ENCODE results near the gene LMO7.

Gene LMO7

GRCh38 chr13:75700552-75700951 is 64.4 kb downstream of the LMO7 start:
- no CpG with 5 or more reads among the region's 2 CpGs for WGBS (ENCODE audit: extremely low coverage, insufficient coverage, low lambda C conversion rate)
- no peak overlapping the region for H2BK5ac ChIP-seq (ENCODE audit: low read length)

GRCh38 chr13:75702476-75702875 is 66.3 kb downstream of the LMO7 start:
- H2BK15ac ChIP-seq (replicated peaks; ENCODE audit: low read depth), result no peak overlapping the region
- no peak overlapping the region for H3K9ac ChIP-seq (ENCODE audit: low read length)
- H3K4ac ChIP-seq (ENCODE audit: low read depth, low read length), result no peak overlapping the region
- no peak overlapping the region for H4K5ac ChIP-seq (ENCODE audit: low read length)
- H3K79me2 ChIP-seq (ENCODE audit: control insufficient read depth, insufficient read depth, low read length), result no peaks in the 10 kb centered on the region
- no peak overlapping the region for H3K23ac ChIP-seq (ENCODE audit: low read length)
- no peak overlapping the region for H4K8ac ChIP-seq (ENCODE audit: low read depth, low read length)
- no peak overlapping the region for H3K56ac ChIP-seq (ENCODE audit: low read length)
- H3K36me3 ChIP-seq (ENCODE audit: control insufficient read depth, insufficient read depth, low read length), result no peaks in the 10 kb centered on the region
- no peak overlapping the region for H3K4me2 ChIP-seq (ENCODE audit: low read length)
- H2AK5ac ChIP-seq (ENCODE audit: low read length), result no peak overlapping the region
- H3K27me3 ChIP-seq (ENCODE audit: insufficient read depth, low read length, poor library complexity), result no peaks in the 10 kb centered on the region
- no peaks in the 10 kb centered on the region for H3K79me1 ChIP-seq (ENCODE audit: low read length)
- no peak overlapping the region for H3K18ac ChIP-seq (ENCODE audit: low read length)
- DNase-seq, result no peak
- H3K4me3 ChIP-seq (ENCODE audit: low read length), result no peak overlapping the region
- H2BK120ac ChIP-seq (ENCODE audit: low read depth, low read length), result no peak overlapping the region
- no peak overlapping the region for H3K27ac ChIP-seq (ENCODE audit: low read depth, low read length)
- H3K4me1 ChIP-seq (ENCODE audit: control insufficient read depth, low read depth, low read length), result peaks cover 3% of the 10 kb centered on the region
- H2BK5ac ChIP-seq (ENCODE audit: low read length), result no peak overlapping the region

More at GRCh38 chr13:75700552-75700951, 64.4 kb downstream of the LMO7 start:
- Histone ChIP-seq H3K36me3 (ENCODE audit: control insufficient read depth, insufficient read depth, low read length) (no peaks in the 10 kb centered on the region), H2BK120ac (ENCODE audit: low read depth, low read length) (no peak overlapping the region), H3K4me2 (ENCODE audit: low read length) (no peak overlapping the region), H2BK15ac (replicated peaks; ENCODE audit: low read depth) (no peak overlapping the region), H3K23ac (ENCODE audit: low read length) (no peak overlapping the region), H3K27ac (ENCODE audit: low read depth, low read length) (no peak overlapping the region), H3K4me3 (ENCODE audit: low read length) (no peak overlapping the region), H3K79me2 (ENCODE audit: control insufficient read depth, insufficient read depth, low read length) (no peaks in the 10 kb centered on the region), H3K4ac (ENCODE audit: low read depth, low read length) (no peak overlapping the region), H3K4me1 (ENCODE audit: control insufficient read depth, low read depth, low read length) (peaks cover 3% of the 10 kb centered on the region), H3K79me1 (ENCODE audit: low read length) (no peaks in the 10 kb centered on the region), H3K18ac (ENCODE audit: low read length) (no peak overlapping the region), H2AK5ac (ENCODE audit: low read length) (no peak overlapping the region), H3K9ac (ENCODE audit: low read length) (no peak overlapping the region), H4K8ac (ENCODE audit: low read depth, low read length) (no peak overlapping the region), H4K5ac (ENCODE audit: low read length) (no peak overlapping the region), H3K27me3 (ENCODE audit: insufficient read depth, low read length, poor library complexity) (no peaks in the 10 kb centered on the region), H3K56ac (ENCODE audit: low read length) (no peak overlapping the region)
- no peak for DNase-seq

- Histone ChIP-seq H2BK15ac (replicated peaks; ENCODE audit: low read depth) (no peak overlapping the region), H3K4me2 (ENCODE audit: low read length) (no peak overlapping the region), H3K4me1 (ENCODE audit: control insufficient read depth, low read depth, low read length) (peaks cover 3% of the 10 kb centered on the region), H2BK120ac (ENCODE audit: low read depth, low read length) (no peak overlapping the region), H3K56ac (ENCODE audit: low read length) (no peak overlapping the region), H3K23ac (ENCODE audit: low read length) (no peak overlapping the region), H2BK5ac (ENCODE audit: low read length) (no peak overlapping the region), H3K27ac (ENCODE audit: low read depth, low read length) (no peak overlapping the region), H3K9ac (ENCODE audit: low read length) (no peak overlapping the region), H3K18ac (ENCODE audit: low read length) (no peak overlapping the region), H3K27me3 (ENCODE audit: insufficient read depth, low read length, poor library complexity) (no peaks in the 10 kb centered on the region), H4K5ac (ENCODE audit: low read length) (no peak overlapping the region), H3K79me1 (ENCODE audit: low read length) (no peaks in the 10 kb centered on the region), H3K79me2 (ENCODE audit: control insufficient read depth, insufficient read depth, low read length) (no peaks in the 10 kb centered on the region), H4K8ac (ENCODE audit: low read depth, low read length) (no peak overlapping the region), H3K36me3 (ENCODE audit: control insufficient read depth, insufficient read depth, low read length) (no peaks in the 10 kb centered on the region), H3K4me3 (ENCODE audit: low read length) (no peak overlapping the region), H2AK5ac (ENCODE audit: low read length) (no peak overlapping the region), H3K4ac (ENCODE audit: low read depth, low read length) (no peak overlapping the region)
- DNase-seq, result no peak
- 100% methylated on average over 2 of the region's 2 CpGs for WGBS (ENCODE audit: extremely low coverage, insufficient coverage, low lambda C conversion rate)
Observed at GRCh38 chr13:75703769-75704168, 67.6 kb downstream of the LMO7 start.

GRCh38 chr13:75704194-75704926 is 68.2 kb downstream of the LMO7 start:
- WGBS (ENCODE audit: extremely low coverage, insufficient coverage, low lambda C conversion rate), result no CpG with 5 or more reads among the region's 7 CpGs
- no peak for DNase-seq
- H3K4ac ChIP-seq (ENCODE audit: low read depth, low read length), result no peak overlapping the region
- H2BK5ac ChIP-seq (ENCODE audit: low read length), result no peak overlapping the region
- H3K27me3 ChIP-seq (ENCODE audit: insufficient read depth, low read length, poor library complexity), result no peaks in the 10 kb centered on the region
- H3K9ac ChIP-seq (ENCODE audit: low read length), result no peak overlapping the region
- no peak overlapping the region for H2BK120ac ChIP-seq (ENCODE audit: low read depth, low read length)
- no peaks in the 10 kb centered on the region for H3K79me1 ChIP-seq (ENCODE audit: low read length)
- H3K79me2 ChIP-seq (ENCODE audit: control insufficient read depth, insufficient read depth, low read length), result no peaks in the 10 kb centered on the region
- no peak overlapping the region for H2BK15ac ChIP-seq (replicated peaks; ENCODE audit: low read depth)
- no peak overlapping the region for H3K4me2 ChIP-seq (ENCODE audit: low read length)
- H3K56ac ChIP-seq (ENCODE audit: low read length), result no peak overlapping the region
- no peak overlapping the region for H3K4me3 ChIP-seq (ENCODE audit: low read length)
- no peak overlapping the region for H3K18ac ChIP-seq (ENCODE audit: low read length)
- no peak overlapping the region for H2AK5ac ChIP-seq (ENCODE audit: low read length)
- H3K36me3 ChIP-seq (ENCODE audit: control insufficient read depth, insufficient read depth, low read length), result no peaks in the 10 kb centered on the region
- H3K27ac ChIP-seq (ENCODE audit: low read depth, low read length), result no peak overlapping the region
- peaks cover 3% of the 10 kb centered on the region for H3K4me1 ChIP-seq (ENCODE audit: control insufficient read depth, low read depth, low read length)
- H4K8ac ChIP-seq (ENCODE audit: low read depth, low read length), result no peak overlapping the region
- no peak overlapping the region for H4K5ac ChIP-seq (ENCODE audit: low read length)
- no peak overlapping the region for H3K23ac ChIP-seq (ENCODE audit: low read length)

GRCh38 chr13:75704927-75705288 is 68.8 kb downstream of the LMO7 start:
- H3K36me3 ChIP-seq (ENCODE audit: control insufficient read depth, insufficient read depth, low read length), result no peaks in the 10 kb centered on the region
- no peak overlapping the region for H3K18ac ChIP-seq (ENCODE audit: low read length)
- no peak overlapping the region for H2AK5ac ChIP-seq (ENCODE audit: low read length)
- no peak overlapping the region for H3K27ac ChIP-seq (ENCODE audit: low read depth, low read length)
- no peaks in the 10 kb centered on the region for H3K79me1 ChIP-seq (ENCODE audit: low read length)
- H3K23ac ChIP-seq (ENCODE audit: low read length), result no peak overlapping the region
- no peak overlapping the region for H2BK15ac ChIP-seq (replicated peaks; ENCODE audit: low read depth)
- H3K4me2 ChIP-seq (ENCODE audit: low read length), result no peak overlapping the region
- peak overlapping the region; percentile 70 for H3K4ac ChIP-seq (ENCODE audit: low read depth, low read length)
- no peak overlapping the region for H3K9ac ChIP-seq (ENCODE audit: low read length)
- no peak overlapping the region for H2BK120ac ChIP-seq (ENCODE audit: low read depth, low read length)
- H3K4me3 ChIP-seq (ENCODE audit: low read length), result no peak overlapping the region
- H3K56ac ChIP-seq (ENCODE audit: low read length), result no peak overlapping the region
- H4K5ac ChIP-seq (ENCODE audit: low read length), result no peak overlapping the region
- no peak overlapping the region for H4K8ac ChIP-seq (ENCODE audit: low read depth, low read length)
- H3K4me1 ChIP-seq (ENCODE audit: control insufficient read depth, low read depth, low read length), result peaks cover 3% of the 10 kb centered on the region
- H3K27me3 ChIP-seq (ENCODE audit: insufficient read depth, low read length, poor library complexity), result no peaks in the 10 kb centered on the region
- peak; percentile 43 for DNase-seq
- no peaks in the 10 kb centered on the region for H3K79me2 ChIP-seq (ENCODE audit: control insufficient read depth, insufficient read depth, low read length)
- no CpG with 5 or more reads among the region's 10 CpGs for WGBS (ENCODE audit: extremely low coverage, insufficient coverage, low lambda C conversion rate)
- no peak overlapping the region for H2BK5ac ChIP-seq (ENCODE audit: low read length)

- Histone ChIP-seq H3K79me2 (ENCODE audit: control insufficient read depth, insufficient read depth, low read length) (no peaks in the 10 kb centered on the region), H3K4me2 (ENCODE audit: low read length) (no peak overlapping the region), H3K4me1 (ENCODE audit: control insufficient read depth, low read depth, low read length) (peaks cover 3% of the 10 kb centered on the region), H3K36me3 (ENCODE audit: control insufficient read depth, insufficient read depth, low read length) (no peaks in the 10 kb centered on the region), H3K27me3 (ENCODE audit: insufficient read depth, low read length, poor library complexity) (no peaks in the 10 kb centered on the region), H3K56ac (ENCODE audit: low read length) (no peak overlapping the region), H3K18ac (ENCODE audit: low read length) (no peak overlapping the region), H2BK120ac (ENCODE audit: low read depth, low read length) (no peak overlapping the region), H4K8ac (ENCODE audit: low read depth, low read length) (no peak overlapping the region), H3K23ac (ENCODE audit: low read length) (no peak overlapping the region), H3K4ac (ENCODE audit: low read depth, low read length) (no peak overlapping the region), H3K9ac (ENCODE audit: low read length) (no peak overlapping the region), H3K4me3 (ENCODE audit: low read length) (no peak overlapping the region), H2AK5ac (ENCODE audit: low read length) (no peak overlapping the region), H2BK15ac (replicated peaks; ENCODE audit: low read depth) (no peak overlapping the region), H4K5ac (ENCODE audit: low read length) (no peak overlapping the region), H2BK5ac (ENCODE audit: low read length) (no peak overlapping the region), H3K27ac (ENCODE audit: low read depth, low read length) (no peak overlapping the region), H3K79me1 (ENCODE audit: low read length) (no peaks in the 10 kb centered on the region)
- DNase-seq, result no peak
- WGBS (ENCODE audit: extremely low coverage, insufficient coverage, low lambda C conversion rate), result no CpG with 5 or more reads among the region's 1 CpG
Observed at GRCh38 chr13:75705395-75705794, 69.3 kb downstream of the LMO7 start.
